IPS-20b (cell line): Measurements from ENCODE around the gene SKAP1.
"Not testable (repeated sequence)": the region's sequence is repeated elsewhere in the genome, so short reads cannot be mapped to it uniquely, and the experiment has no call there.

ENCODE experiments used
- H3K27ac ChIP-seq: one replicate; pipeline ENCODE4 v1.5.1; 2013; ENCODE audit warnings: low read length
- H3K27me3 ChIP-seq: 2 replicates; pipeline ENCODE4 v1.6.1; 2013; ENCODE audit warnings: mild to moderate bottlenecking, low read length, inconsistent platforms; ENCODE audit not compliant: insufficient read depth
- H3K36me3 ChIP-seq: 2 replicates; pipeline ENCODE4 v1.6.1; 2013; ENCODE audit warnings: low read depth, mild to moderate bottlenecking, inconsistent platforms, low read length, moderate library complexity; ENCODE audit not compliant: insufficient read depth
- H3K4me1 ChIP-seq: 2 replicates; pipeline ENCODE4 v1.6.1; 2013; ENCODE audit warnings: mild to moderate bottlenecking, control low read depth, inconsistent platforms, low read length, moderate library complexity; ENCODE audit not compliant: insufficient read depth
- H3K4me3 ChIP-seq: 2 replicates; pipeline ENCODE4 v1.5.1; 2013; ENCODE audit warnings: mild to moderate bottlenecking, low read length, inconsistent platforms
- H3K9ac ChIP-seq: 2 replicates; pipeline ENCODE4 v1.6.1; 2013; ENCODE audit warnings: low read depth, mild to moderate bottlenecking, inconsistent platforms, low read length, moderate library complexity
- H3K9me3 ChIP-seq: 2 replicates; pipeline ENCODE4 v1.6.1; 2013; ENCODE audit warnings: mild to moderate bottlenecking, low read depth, low read length, inconsistent platforms; ENCODE audit not compliant: insufficient read depth

Gene SKAP1

GRCh38 chr17:48357779-48358602, 72.0 kb downstream of the SKAP1 start:
- Histone ChIP-seq H3K4me1 (no peaks in the 10 kb centered on the region), H3K9ac (no peak overlapping the region), H3K27ac (no peak overlapping the region), H3K27me3 (no peaks in the 10 kb centered on the region), H3K9me3 (no peaks in the 10 kb centered on the region), H3K4me3 (no peak overlapping the region), H3K36me3 (no peaks in the 10 kb centered on the region)

DNA sequence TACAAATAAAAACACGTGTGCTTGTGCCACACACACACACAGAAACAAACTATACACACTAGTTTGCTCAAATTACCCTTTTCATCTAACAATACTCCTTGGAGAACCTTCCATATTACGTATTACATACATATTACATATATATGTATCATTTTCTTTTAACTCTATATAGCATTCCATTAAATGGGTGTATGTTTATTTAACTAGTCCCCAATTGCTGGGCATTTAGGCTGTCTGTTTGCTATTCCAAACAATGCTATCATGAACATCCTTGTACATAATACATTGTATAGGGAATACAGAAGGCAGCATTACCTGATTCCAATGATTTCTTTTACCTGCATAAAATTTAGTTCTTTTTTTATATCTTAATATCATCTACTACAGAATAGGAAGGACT, 73.1 kb downstream of the SKAP1 start:
- Histone ChIP-seq H3K27me3 (no peaks in the 10 kb centered on the region), H3K9ac (no peak overlapping the region), H3K27ac (no peak overlapping the region), H3K36me3 (no peaks in the 10 kb centered on the region), H3K4me3 (no peak overlapping the region), H3K9me3 (no peaks in the 10 kb centered on the region), H3K4me1 (no peaks in the 10 kb centered on the region)

DNA sequence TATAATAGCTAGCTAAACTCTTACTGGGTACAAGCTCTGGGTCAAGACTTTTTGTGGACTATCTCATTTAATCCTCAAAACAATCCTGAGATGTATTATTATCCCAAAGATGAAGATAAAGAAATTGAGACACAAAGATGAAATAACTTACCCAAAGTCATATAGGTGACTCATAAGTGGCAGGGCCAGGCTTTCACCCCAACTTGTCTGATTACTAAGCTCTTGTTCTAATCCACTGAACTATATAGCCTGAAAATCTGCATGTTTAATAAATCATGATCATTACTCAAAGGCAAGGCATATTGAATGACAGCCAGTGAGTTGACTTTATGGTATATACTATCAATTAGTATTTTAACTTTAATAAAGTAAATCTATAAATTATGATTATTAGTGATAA, 77.4 kb downstream of the SKAP1 start:
- Histone ChIP-seq H3K9ac (no peak overlapping the region), H3K36me3 (no peaks in the 10 kb centered on the region), H3K27me3 (peaks cover 13% of the 10 kb centered on the region), H3K4me1 (no peaks in the 10 kb centered on the region), H3K4me3 (no peak overlapping the region), H3K9me3 (no peaks in the 10 kb centered on the region; the same call in 1 of the 2 replicates), H3K27ac (no peak overlapping the region)

DNA sequence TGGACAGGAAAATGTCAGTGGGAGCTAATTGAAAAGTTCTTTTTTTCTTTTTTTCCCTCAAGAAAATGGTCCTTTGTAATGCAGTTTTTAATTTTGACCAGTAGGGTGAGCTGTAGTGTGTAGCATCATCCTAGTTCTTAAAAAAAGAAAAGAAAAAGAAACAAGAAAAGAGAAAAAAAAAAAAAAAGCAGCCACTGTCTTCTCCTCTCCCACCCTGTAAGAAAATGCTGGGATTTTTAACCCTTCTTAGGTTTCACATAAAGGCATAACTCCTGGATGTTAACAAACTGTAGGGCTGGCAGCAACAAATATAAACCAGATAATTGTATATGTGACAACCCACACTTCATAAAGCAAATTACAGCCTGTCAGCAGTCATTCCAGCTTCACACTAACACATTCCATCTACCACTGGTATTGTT, 78.1 kb downstream of the SKAP1 start:
- Histone ChIP-seq H3K9ac (no peak overlapping the region), H3K36me3 (no peaks in the 10 kb centered on the region), H3K9me3 (no peaks in the 10 kb centered on the region; the same call in 1 of the 2 replicates), H3K27me3 (peaks cover 13% of the 10 kb centered on the region), H3K27ac (no peak overlapping the region), H3K4me1 (no peaks in the 10 kb centered on the region), H3K4me3 (no peak overlapping the region)

DNA sequence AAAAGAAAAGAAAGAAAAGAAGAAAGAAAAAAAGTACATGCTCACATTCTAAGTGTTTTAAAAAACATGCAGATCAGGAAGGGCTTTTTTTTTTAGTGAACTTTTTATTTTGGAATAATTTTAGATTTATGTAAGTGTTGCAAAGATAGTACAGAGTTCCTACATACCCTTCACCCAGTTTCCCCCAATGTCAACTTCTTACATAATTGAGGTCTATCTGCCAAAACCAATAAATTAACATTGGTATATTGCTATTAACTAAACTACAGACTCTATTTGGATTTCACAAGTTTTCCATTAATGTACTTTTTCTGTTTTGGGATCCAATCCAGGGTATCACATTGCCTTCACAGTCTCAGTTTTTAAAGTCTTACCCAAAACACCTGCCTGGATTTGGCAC, 81.7 kb downstream of the SKAP1 start:
- no peak overlapping the region for H3K4me3 ChIP-seq
- no peak overlapping the region for H3K27ac ChIP-seq
- no peak overlapping the region for H3K9ac ChIP-seq
- H3K4me1 ChIP-seq = no peaks in the 10 kb centered on the region
- no peaks in the 10 kb centered on the region for H3K36me3 ChIP-seq
- H3K9me3 ChIP-seq = no peaks in the 10 kb centered on the region; the same call in 1 of the 2 replicates
- peaks cover 13% of the 10 kb centered on the region for H3K27me3 ChIP-seq

DNA sequence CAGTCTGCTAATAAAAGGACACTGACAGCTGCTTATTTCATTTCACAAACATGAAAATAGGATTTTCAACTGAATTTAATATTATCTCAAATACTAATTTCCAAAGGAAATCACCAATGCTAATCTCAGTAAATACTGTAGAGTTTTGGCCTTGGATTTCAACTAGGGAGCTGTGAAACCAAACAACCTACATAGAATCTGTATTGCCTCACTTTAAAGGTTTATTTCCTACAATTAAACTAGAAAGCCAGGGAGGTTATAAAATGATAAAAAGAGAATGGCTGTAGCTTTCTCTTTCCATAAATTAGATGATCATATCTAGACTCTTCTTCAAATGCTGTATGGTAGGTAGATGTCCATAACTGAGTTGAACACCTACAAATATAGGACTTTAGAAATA, 82.8 kb downstream of the SKAP1 start:
- Histone ChIP-seq H3K27me3 (peaks cover 13% of the 10 kb centered on the region), H3K4me1 (no peaks in the 10 kb centered on the region), H3K9me3 (no peaks in the 10 kb centered on the region; the same call in 1 of the 2 replicates), H3K36me3 (no peaks in the 10 kb centered on the region), H3K4me3 (no peak overlapping the region), H3K27ac (no peak overlapping the region), H3K9ac (no peak overlapping the region)

DNA sequence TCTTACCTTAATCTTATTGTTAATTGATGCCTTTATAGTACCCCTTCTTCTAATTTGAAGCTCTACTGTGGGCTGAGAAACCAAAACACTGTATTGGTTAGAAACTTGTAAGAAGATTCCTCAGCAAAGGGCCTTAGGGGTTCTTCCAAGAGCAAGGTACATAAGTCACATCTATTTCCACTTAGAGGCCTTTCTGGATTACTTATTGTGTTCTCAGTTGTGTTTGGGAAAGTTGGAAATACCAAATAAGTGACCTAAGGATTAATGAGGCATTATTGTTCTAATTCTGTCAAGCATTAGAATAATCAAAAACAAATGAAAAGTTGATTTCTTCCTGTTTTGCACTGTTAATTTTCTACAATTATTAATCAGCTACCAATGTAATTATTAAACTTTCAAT, 85.8 kb downstream of the SKAP1 start:
- peaks cover 15% of the 10 kb centered on the region for H3K27me3 ChIP-seq
- H3K9ac ChIP-seq = no peak overlapping the region
- no peaks in the 10 kb centered on the region for H3K36me3 ChIP-seq
- no peaks in the 10 kb centered on the region for H3K4me1 ChIP-seq
- no peak overlapping the region for H3K27ac ChIP-seq
- H3K4me3 ChIP-seq = no peak overlapping the region
- no peaks in the 10 kb centered on the region; the same call in 1 of the 2 replicates for H3K9me3 ChIP-seq

DNA sequence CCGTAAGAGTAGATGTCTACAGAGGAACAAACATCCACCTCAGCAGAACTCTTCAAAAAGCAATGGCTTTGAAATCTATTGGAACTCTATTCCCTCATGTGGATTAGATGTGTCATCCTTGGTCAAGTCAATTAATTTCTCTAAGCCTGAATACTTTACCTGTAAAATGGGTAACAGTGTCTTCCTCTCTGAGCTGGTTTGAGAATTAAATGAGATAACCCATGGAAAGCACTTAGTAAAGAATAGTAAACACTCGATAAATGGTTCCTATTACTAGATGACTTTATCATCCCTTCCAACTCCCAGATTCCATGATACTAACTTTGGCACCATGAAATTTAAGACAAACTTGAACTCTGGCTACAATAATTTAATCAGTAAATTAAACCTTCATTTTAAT, 89.1 kb downstream of the SKAP1 start:
- Histone ChIP-seq H3K9ac (no peak overlapping the region), H3K27ac (no peak overlapping the region), H3K27me3 (peaks cover 36% of the 10 kb centered on the region), H3K36me3 (no peaks in the 10 kb centered on the region), H3K9me3 (no peaks in the 10 kb centered on the region), H3K4me1 (no peaks in the 10 kb centered on the region), H3K4me3 (no peak overlapping the region)

GRCh38 chr17:48338720-48339119, 91.3 kb downstream of the SKAP1 start:
- H3K27me3 ChIP-seq = peaks cover 46% of the 10 kb centered on the region
- no peaks in the 10 kb centered on the region for H3K36me3 ChIP-seq
- H3K27ac ChIP-seq = no peak overlapping the region
- no peaks in the 10 kb centered on the region for H3K4me1 ChIP-seq
- H3K9ac ChIP-seq = no peak overlapping the region
- H3K4me3 ChIP-seq = no peak overlapping the region
- no peaks in the 10 kb centered on the region for H3K9me3 ChIP-seq

GRCh38 chr17:48337903-48338302, 92.1 kb downstream of the SKAP1 start:
- H3K4me3 ChIP-seq, H3K9me3 ChIP-seq, H3K27ac ChIP-seq, H3K4me1 ChIP-seq, H3K9ac ChIP-seq, H3K36me3 ChIP-seq: not testable (repeated sequence)
- H3K27me3 ChIP-seq = peaks cover 46% of the 10 kb centered on the region

- H3K9me3 ChIP-seq = no peaks in the 10 kb centered on the region
Measured at GRCh38 chr17:48336986-48337385, 93.0 kb downstream of the SKAP1 start.

DNA sequence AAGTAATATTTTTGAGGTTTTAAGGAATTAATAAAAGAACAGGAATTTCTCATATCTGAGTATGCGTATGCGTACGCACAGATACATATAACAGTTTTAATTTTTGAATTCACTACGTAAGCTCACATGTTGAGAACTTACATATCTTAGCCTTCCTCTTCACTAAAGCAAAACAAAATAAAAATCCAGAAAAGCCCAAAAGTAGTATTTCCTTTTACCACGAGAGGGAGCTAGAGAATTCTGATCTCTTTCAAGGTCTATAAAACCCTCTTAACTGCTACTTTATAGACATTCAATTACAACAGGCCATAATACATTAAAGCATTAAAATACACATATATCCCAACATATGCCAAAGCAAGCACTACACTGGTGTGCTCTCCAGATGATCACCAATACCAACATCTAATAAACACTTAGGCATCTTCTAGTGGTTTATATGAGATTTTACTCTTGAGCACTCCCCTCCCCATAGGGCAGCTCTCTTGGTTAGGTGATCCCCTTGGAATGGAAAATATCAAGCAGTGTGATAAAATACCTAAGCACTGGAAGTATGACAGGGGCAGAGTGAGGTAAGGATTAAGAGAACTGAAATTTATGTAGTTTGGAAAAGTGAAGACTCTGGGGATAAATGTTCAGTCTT, 94.0 kb downstream of the SKAP1 start:
- peaks cover 46% of the 10 kb centered on the region for H3K27me3 ChIP-seq
- H3K4me3 ChIP-seq = no peak overlapping the region
- H3K9ac ChIP-seq = no peak overlapping the region
- H3K27ac ChIP-seq = no peak overlapping the region
- H3K4me1 ChIP-seq = no peaks in the 10 kb centered on the region
- H3K9me3 ChIP-seq = no peaks in the 10 kb centered on the region
- no peaks in the 10 kb centered on the region for H3K36me3 ChIP-seq

More at GRCh38 chr17:48336986-48337385, 93.0 kb downstream of the SKAP1 start:
- Histone ChIP-seq H3K4me3 (no peak overlapping the region), H3K27me3 (peaks cover 46% of the 10 kb centered on the region), H3K36me3 (no peaks in the 10 kb centered on the region), H3K27ac (no peak overlapping the region), H3K9ac (no peak overlapping the region), H3K4me1 (no peaks in the 10 kb centered on the region)
